Measurements from ENCODE around the gene NPY2R. TPM values are rescaled to one million over a fixed set of nuclear protein-coding genes. Genes with fewer than 3 reads are reported as not detected.

NPY2R gene
- total RNA-seq, 1 experiment from 2014 or later = not detected

DNA sequence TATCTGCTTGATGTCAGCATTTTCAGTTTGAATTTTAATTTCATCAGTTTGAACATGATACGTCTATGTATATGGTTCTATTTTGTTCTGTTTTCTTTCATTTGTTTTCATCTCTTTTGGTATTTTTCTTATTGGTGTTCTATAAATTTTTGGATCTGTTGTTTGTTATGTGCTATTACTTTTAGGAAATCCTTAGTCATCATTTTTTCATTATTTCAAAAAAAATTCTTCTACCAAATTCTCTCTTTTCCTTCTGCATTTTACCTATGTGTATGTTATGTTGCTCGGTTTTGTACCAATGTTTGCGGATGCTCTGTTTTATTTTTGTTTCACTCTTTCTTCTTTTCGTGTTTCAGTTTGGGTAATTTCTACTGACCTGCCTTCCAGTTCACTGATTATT is 32.8 kb downstream of the NPY2R start:
- ATAC-seq (no peak), DNase-seq (ENCODE audit: low read depth, low spot score) (no peak)
- H4K20me1 ChIP-seq (ENCODE audit: insufficient read depth) = no peaks in the 10 kb centered on the region
- H3K79me2 ChIP-seq (ENCODE audit: insufficient read depth, low read length) = no peaks in the 10 kb centered on the region
- no peak overlapping the region for H3K27ac ChIP-seq (ENCODE audit: low read depth, low read length)
- no peak overlapping the region for H3K4me2 ChIP-seq (ENCODE audit: low read length)
- no peak overlapping the region for H3K4me3 ChIP-seq (replicated peaks in 1 of 2; ENCODE audit: low read depth in 1 of 2, low read length in 2 of 2)
- H3K36me3 ChIP-seq (ENCODE audit: control insufficient read depth in 1 of 2, insufficient read depth in 2 of 2, low read length in 2 of 2) = no peaks in the 10 kb centered on the region
- intact Hi-C loops (cut with micrococcal nuclease) = no loop called here
- no TSS peak for BruUV-seq (replicated peaks)
- no peak overlapping the region for H3K9ac ChIP-seq (ENCODE audit: low read length)
- ChIA-PET POLR2A (no interaction called here), CTCF (no interaction called here), RAD21 (ENCODE audit: low non-redundant PET in 1 of 2, low total read pairs in 2 of 2, uncharacterized antibody in 2 of 2, unreplicated experiment in 2 of 2) (no interaction called here)
- no peak overlapping the region for H2AFZ ChIP-seq (ENCODE audit: low read depth, low read length, poor library complexity, severe bottlenecking)
- no peaks in the 10 kb centered on the region for H3K27me3 ChIP-seq (ENCODE audit: insufficient read depth, low read length)
- no peaks in the 10 kb centered on the region for H3K9me2 ChIP-seq (ENCODE audit: insufficient read depth)
- no peaks in the 10 kb centered on the region for H3K4me1 ChIP-seq (ENCODE audit: control insufficient read depth in 1 of 2, insufficient read depth in 2 of 2, low read length in 2 of 2)
- H3K9me3 ChIP-seq (ENCODE audit: control insufficient read depth in 1 of 2, insufficient read depth in 1 of 2, low read depth in 1 of 2, low read length in 2 of 2) = no peaks in the 10 kb centered on the region
- TF ChIP-seq, protein P1, sequence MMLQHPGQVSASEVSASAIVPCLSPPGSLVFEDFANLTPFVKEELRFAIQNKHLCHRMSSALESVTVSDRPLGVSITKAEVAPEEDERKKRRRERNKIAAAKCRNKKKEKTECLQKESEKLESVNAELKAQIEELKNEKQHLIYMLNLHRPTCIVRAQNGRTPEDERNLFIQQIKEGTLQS (IDR thresholded peaks at IDR 0.05) = no peak
- no peak for TF ChIP-seq ZNF274 (IDR thresholded peaks at IDR 0.05; ENCODE audit: low read depth, low read length)
- no peak for TF ChIP-seq JUND (IDR thresholded peaks at IDR 0.05)
- TF ChIP-seq POLR2A (IDR thresholded peaks at IDR 0.05; ENCODE audit: borderline replicate concordance, extremely low read depth, insufficient read depth, insufficient read length) = no peak
- TF ChIP-seq SIN3A (IDR thresholded peaks at IDR 0.05; ENCODE audit: low read depth) = no peak
- TF ChIP-seq CBX3 (IDR thresholded peaks at IDR 0.05; ENCODE audit: low read depth) = no peak
- no peak for TF ChIP-seq CTCF (IDR thresholded peaks at IDR 0.05 in 2 of 3, conservative IDR thresholded peaks at IDR 0.05 in 1 of 3; ENCODE audit: borderline replicate concordance in 1 of 3, insufficient read depth in 1 of 3, low read depth in 2 of 3, low read length in 2 of 3)
- TF ChIP-seq ZBTB33 (IDR thresholded peaks at IDR 0.05; ENCODE audit: extremely low read depth, insufficient replicate concordance, low read length) = no peak

Data from HCT116 (cell line).